Lung microvascular endothelial cell (primary cell): ENCODE measurements around the gene CHST2. TPM values are rescaled to one million over a fixed set of nuclear protein-coding genes. Genes with fewer than 3 reads are reported as not detected.

Source experiments
- DNase-seq, 2 donors: peaks; one replicate each; pipeline versions ENCODE4 v3.0.0 to v3.0.0-alpha.2; 2010; ENCODE audit warnings: low read depth in 2 of 2
- total RNA-seq: library from RNA; depleted of rRNA; stranded (reverse); fragments of >200 nt; gene quantifications from 2 replicates; pipeline ENCODE4 v1.2.1, GENCODE V29; 2014

The CHST2 gene
- total RNA-seq, 1 donor from 2014 or later: 5.4 TPM

DNA sequence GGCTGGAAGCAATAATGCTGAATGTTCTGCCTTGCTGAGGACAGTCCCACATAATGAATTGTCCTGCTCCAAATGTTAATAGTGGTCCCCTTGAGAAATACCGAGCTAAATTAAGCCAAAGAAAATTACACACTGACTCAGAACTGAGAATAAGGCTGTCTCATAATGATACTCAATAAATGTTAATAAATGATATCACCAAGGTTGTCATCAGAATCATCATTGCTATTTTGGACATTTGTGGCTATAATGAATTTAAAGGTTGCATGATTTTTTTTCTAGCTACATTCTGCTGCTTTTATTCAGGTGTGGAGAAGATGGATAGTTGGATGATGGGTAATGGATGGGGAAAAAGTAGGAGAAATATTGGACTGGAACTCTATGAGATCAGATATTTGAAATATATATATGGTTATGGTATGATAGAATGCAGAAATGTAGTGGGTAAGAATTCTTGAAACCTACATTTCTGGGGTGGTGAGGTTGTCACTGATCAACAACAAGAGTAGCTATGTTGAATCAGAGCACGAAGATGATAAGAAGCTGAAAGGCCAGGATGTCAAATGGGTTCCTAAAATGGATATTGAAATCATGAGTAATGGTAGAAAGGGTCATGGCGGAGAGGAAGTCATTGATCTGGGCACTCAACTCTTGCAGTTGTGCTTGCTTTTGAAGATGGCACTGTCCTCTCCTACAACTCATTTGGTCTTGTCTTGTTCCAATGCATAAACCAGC is 12.8 kb downstream of the CHST2 start:
- no peak for DNase-seq

DNA sequence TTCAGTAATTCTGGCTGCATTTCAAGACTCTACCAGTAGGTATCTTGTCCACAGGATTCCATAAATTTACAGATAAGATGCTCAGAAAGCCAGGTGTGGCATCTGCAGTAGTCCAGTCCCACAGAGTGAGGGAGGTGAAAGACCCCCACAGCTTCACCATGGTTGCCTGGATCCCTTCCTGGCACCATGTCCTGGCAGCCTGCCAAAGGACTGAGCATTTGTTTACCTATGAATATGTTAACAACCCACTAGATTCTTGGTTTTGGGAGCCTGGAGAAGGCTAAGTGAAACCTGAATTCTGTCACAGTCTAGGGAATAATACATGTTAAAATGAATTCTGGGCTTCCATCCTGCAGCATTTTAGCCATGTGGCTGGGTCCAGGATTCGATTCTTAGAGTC is 14.9 kb downstream of the CHST2 start:
- DNase-seq: peak in 1 of 2 donors; percentile 8

DNA sequence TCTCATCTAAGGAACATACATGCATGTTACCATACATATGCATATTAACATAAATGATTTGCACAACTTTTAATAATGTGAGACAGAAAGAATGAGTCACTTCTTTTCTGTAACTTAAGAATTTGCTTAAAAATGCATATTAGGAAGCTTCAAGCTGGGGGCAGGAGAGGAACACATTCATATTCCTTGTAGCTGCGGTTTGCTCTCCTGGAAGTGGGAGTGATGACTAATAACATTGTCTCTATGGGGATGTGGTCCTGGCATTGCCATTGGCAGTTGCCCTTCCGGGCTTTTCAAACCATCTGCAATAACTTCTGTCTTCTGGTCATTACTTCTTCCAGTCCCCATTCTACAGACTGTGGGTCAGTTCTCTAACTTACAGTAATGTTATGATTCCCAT is 15.6 kb downstream of the CHST2 start:
- peak in 1 of 2 donors; percentile 94 for DNase-seq

DNA sequence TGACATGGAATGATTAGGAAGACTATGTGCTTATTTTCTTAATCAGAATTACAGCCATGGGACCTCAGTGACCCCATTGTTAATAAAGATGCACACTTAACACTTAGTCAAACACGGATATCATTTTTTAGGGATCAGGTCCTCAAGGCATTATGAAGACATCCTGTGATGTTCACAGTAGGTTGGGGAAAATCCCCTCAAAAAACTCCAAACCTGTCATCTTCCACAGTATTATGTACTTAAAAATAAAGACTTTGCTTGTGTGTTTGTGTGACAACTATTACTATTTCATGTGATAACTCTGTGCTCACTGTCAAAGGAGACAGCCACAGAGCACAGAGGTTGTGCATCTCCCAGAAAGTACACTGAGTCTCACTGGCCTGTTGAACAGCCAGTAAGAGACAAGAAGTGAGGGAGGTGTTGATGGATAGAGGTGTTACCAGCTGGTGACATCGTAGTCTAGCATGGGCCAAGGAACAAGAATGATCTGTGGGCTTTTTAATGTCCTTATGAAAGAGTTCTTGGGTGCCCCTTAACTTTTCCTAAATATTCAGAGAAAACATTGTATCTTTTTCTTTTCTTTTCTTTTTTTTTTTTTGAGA is 18.0 kb downstream of the CHST2 start:
- DNase-seq: no peak

DNA sequence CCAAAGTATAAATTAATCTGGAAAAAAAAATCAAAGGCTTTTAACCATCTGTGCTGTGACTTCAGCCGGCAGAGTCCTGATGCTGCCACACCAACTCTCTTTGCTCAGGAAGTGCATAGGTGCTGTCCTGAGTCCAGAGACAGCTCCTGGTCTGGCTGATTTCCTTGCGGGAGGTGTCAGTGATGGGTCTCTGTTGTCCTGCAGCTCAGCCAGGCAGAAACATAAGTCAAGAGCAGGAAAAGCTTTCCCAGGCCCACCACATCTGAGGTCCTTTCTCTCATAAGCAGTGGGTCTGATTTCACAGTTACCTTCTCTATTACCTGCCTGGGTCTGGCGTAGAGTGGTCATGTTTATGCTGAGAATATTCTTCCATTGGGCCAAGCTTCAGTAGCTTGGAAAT is 19.4 kb downstream of the CHST2 start:
- no peak for DNase-seq

DNA sequence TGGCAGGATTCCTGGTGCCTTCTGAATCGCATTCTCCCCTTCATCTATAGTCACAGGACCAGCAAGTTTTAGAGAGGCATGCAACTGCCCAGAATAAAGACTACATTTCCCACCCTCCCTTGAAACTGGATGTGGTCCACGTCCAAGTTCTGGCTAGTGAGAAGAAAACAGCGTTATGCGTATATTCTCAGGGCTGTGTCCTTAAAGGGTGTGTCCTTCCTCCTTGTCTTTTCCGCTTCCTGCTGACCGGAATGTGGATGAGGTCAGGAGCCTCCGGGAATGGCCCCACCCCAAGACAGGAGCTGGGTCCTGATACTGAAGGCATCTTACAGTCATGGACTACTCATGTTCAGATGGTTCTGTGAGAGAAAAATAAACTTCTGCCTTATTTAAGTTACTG is 20.2 kb downstream of the CHST2 start:
- DNase-seq: peak in 1 of 2 donors; percentile 73

DNA sequence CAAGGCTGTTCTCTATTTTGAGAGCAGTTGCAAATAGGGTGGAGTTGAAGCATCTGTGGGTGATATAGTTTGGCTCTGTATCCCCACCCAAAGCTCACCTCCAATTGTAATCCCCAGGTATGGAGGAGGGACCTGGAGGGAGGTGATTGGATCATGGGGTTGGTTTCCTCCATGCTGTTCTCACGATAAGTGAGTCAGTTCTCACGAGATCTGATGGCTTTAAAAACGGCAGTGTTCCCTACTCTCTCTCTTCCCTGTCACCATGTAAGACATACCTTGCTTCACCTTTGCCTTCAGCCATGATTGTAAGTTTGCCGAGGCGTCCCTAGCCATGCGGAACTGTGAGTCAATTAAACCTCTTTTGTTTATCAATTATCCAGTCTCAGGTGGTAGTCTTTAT is 21.0 kb downstream of the CHST2 start:
- DNase-seq: no peak

DNA sequence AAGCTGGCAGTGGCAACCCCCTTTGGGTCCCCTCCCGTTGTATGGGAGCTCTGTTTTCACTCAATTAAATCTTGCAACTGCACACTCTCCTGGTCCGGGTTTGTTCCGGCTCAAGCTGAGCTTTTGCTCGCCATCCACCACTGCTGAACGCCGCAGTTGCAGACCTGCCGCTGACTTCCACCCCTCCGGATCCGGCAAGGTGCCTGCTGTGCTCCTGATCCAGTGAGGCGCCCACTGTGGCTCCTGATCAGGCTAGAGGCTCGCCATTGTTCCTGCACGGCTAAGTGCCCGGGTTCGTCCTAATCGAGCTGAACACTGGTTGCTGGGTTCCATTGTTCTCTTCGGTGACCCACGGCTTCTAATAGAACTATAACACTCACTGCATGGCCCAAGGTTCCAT is 22.8 kb downstream of the CHST2 start:
- no peak for DNase-seq

DNA sequence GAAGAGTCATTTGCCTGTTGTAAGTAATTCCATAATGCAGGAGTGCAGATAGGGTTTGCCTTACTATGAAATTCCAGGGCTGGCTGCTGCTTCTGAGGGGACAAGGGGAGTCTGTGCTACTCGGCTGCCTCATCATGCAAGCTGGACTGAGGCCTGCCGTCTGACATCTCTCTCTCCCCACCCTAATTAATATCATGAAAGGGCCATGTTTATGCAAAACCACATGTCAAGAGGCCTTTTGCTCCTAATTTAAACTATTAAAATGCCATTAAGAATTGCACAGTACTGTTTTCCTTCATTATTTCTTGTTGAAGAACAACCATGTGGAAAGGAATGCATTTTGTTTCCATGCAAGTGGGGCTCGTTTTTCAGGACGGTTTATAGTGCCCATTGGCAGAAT is 26.3 kb downstream of the CHST2 start:
- DNase-seq: no peak

DNA sequence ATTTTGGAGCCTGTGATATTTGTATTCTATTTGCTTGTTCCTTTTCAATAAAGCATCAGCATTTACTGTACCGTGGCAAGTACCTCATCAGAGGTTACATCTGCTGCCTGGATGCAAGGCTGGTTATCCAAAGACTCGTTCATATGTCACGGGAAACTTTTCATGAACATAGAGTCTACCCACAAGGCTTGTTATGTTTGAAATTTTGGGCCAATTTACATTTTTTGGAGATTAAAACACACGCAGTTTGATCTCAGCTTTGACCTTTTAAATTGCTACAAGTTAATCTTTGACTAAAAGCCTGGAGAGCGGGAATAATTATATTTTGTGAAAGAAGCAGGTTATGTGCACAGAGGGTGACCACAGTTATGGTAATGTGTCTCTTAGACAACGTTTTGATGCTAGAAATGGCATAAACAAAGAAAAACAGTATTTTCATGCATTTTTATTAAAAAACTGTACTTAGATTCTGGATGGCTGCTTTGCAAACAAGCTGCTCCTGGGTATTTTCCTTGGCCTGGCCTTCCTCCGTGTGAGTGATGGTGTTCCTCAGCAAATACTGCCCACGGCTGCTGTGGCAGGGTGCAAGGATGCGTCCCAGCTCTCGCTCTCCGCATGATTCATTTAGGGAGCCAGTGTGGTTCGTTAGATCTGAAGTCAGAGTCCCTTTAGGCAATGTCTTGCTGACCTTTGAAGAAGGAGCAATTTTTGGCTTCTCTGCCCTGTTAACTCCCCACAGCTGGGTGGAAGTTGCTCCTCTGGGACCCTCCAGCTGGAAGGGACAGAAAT is 27.1 kb downstream of the CHST2 start:
- no peak for DNase-seq

DNA sequence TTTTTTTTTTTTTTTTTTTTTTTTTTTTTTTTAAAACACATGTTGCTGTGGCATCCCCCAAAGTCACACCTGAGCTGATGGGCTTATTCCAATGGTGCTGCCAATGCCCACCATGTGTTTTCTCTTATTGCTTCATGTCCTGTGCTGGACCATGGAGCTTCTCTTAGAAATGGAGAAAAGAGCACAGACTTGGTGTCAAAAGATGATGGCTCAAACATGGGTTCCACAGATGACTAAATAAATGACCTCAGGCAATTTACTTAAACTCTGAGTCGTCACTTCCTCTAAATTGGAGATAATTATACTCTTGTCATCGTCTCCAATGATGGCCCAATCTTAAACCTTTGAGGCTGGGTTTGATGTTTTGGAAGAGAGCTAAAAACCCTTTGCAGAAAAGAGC is 28.1 kb downstream of the CHST2 start:
- no peak for DNase-seq

DNA sequence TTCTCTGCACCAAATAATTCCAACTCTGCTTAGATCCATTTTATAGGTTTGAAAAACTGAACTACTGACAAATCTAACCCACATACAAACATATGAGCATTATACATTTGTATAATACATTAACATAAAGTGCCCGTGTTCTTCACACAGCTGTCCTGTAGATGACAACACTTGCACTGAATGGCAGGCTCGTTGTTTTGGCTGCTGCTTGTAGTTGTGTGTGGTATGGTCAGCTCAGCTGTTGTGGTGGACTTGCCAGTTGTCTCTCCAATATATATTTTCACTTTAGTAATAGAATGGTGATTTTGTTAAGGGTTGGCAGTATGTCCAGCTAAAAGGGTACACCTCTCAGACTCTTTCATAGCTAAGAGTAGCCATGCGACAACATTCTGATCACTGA is 30.5 kb downstream of the CHST2 start:
- DNase-seq: no peak

DNA sequence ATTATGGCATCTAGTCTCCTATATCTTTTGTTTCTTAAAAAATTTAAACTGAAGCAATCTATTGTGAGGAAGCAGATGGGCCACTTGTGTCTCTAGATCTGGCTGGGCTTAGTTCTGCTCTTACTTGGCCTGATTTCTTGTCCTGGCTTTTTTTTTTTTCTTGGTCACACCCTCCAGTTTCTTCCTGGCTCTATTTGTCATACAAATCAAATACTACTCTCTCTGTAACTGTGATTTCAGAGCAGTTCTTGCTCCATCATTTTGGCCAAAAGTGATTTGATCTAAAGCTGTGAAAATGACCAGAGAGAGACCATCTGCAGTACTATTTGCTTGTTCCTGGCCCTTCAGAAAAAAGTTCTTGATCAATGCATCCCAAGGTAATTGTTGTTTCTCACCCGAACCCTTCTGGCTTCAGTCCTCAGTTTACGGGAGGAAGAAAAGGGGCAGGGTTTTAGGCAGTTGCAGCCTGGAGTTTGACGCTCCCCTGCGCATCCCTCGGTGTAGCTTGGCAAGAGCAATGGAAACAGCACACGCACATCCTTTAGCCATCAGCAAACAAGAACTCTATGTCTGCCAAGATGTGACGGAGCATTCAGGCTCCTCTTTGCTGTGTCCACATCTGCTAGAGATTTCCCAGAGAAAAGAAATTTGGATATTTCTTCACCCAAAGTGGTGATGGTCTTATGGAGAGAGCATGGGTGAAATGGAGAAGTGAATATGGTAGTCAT is 31.6 kb downstream of the CHST2 start:
- peak in 1 of 2 donors; percentile 65 for DNase-seq

DNA sequence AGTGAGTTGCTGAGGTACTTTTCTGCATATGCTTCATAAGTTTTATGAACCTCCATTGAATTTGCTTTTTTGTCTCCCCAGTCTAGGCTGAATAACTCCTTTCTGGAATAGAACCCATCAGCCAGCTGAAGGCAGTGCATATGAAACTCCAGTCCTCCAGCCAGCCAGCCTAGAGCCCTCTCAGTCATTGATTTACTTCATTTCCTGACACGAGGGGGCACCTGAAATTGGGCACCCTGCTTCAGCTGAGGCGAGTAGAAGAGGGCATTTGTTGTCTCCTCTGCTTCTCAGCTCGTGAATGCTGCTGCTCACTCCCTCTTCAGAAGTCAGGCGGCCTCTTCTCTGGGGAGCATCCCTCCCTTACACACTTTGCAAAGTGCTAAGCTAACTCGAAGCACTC is 32.5 kb downstream of the CHST2 start:
- no peak for DNase-seq

DNA sequence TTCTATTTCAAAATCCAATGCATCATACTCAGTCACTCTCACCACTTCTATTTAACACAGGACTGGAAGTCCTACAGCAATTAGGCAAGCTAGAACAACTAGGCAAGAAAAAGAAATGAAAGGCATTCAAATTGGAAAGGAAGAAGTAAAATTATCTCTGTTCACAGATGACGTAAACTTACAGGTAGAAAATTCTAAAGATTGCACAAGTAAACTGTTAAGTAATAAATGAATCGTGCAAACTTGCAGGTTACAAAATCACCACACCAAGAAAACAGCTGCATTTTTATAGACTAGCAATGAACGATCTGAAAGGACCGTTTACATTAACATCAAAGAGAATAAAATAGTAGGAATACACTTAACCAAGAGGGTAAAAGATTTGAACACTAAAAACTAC is 36.2 kb downstream of the CHST2 start:
- no peak for DNase-seq

DNA sequence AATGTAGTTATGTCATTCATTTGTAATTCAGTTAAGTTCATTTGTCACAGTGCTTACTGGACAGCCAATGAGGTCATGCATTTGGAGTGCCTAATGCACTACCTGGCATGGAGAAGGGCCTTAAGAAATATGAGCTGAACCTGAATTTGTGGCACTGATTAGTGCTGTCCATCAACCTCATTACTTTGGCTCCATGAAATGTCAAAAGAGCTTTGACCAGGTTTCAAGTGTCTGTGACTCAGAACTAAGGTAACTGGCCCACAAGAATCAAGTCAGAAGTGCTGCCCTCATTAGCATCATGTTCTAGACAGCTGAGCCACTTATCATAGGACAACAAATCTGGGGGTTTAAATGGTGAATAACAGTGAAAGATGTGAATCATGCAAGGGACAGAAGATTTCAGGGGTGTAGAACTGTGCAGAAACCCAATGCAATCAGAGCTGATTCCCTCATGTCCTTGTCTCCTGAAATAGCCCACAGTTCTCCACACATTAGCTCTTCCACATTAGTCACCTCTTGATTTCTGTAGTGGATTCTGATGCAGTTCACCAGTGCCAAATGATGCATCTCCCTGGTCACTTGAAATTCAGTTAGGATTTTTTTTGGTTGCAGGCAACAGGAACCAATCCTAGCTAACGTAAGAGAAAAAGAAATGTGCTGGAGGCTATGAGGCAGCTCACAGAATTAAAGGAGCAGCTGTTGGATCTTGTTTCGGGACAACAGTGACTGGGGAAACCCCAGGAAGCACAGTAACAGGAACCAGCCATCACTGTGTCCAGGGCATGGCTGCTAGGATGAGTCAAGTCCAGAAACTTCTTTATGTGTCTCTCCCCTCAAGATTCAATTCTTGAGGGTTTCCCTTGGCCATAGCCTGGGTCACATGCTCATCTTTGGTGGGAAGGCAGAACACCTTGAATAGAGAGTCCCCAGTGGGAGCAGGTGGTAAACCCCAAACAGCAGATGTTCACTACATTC is 38.7 kb downstream of the CHST2 start:
- DNase-seq: peak in 1 of 2 donors; percentile 82

DNA sequence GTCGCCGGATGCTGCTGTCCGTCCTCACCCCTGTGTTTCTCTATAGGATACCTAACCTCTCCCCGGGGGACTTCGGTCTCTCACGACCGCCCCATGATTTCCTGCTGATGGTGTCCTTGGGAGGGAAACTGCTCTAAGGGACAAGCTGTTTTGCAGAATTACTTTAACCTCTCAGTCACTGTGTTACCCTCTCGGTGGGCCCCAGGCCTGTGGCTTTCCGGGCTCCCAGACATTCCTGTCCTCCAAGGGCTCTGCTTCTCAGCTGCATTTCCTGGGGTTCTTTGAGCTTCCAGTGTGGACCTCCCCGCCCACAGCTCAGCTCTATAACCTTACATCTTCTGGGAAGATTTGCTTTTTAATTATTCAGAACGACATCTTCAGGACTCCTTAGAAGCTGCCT is 40.9 kb downstream of the CHST2 start:
- DNase-seq: no peak

DNA sequence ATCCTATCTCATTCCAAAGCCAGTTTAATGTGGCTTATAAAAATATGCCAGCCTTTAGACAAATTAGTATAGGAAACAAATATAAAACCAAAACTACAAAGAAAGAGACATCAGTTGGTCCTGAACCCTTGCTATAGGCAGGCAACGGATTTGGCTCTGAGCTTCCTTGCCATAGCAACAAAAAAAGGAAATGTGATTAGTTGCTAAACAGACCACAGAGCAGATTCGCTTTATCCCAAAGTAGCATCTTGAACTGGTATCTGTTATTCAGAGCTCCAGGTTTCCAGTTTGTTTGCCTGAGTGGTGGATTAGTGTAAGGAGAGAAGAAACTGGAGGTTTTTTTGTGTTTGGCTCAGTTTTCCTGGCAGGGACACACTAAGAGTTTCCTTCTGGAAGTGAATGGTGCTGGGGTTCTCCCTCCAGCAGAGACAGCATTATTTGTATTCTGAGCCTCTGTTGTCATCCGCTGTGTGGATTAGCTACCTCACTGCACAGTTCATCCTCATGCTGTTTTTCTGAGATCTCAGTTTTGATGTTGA is 44.1 kb downstream of the CHST2 start:
- no peak for DNase-seq

DNA sequence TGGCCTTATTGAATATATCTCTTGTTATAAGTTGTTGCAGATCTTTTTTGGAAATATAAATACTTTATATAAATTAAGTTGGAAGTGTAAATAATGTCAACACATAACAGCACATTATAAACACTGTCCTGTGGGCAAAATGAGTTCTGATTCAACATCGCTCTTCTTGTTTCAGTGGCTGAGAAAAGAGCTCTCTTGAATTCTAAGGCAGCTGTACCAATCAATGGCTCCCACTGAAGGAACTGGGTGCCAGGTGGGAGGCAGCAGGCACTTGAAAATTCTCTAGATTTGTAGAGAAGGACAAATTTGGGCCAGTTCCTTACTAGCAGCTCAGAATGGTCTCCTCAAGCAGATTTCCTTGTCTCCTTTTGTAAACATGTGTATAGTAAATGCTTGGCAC is 45.6 kb downstream of the CHST2 start:
- no peak for DNase-seq

DNA sequence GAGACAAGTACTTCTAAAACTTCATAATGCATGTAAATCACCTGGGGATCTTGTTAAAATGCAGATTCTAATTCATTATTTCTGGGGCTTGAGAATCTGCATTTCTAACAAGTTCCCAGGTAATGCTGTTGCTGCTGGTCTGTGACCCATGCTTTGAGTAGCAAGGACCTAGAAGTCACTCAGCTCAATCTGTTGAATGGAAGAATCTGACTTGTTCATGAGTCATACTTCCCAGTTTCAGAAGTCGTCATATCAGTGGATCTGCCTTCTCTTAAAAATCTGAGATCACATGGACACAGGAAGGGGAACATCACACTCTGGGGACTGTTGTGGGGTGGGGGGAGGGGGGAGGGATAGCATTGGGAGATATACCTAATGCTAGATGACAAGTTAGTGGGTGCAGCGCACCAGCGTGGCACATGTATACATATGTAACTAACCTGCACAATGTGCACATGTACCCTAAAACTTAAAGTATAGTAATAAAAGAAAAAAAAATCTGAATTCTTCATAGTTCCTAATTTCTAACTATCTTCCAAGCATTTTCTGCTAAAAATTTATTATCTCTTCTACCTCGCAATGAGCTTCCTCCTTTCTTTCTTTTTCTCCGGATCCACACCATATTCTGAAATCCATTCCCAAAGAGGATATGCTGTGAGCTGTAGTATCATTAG is 46.2 kb downstream of the CHST2 start:
- DNase-seq: peak; percentile 16 to 89
